ENCODE measurements around the gene ITGB3. TPM values are rescaled to one million over a fixed set of nuclear protein-coding genes. Genes with fewer than 3 reads are reported as not detected.

ITGB3 gene
- total and polyA plus RNA-seq, 2 of the 8 experiments (the other 6 are each of a cell fraction or from before 2014, with no cell fraction given) = 0.08 to 0.09 TPM

GRCh38 chr17:47278561-47278960 lies 24.9 kb downstream of the ITGB3 start (continued):
- TF ChIP-seq ATF3 (IDR thresholded peaks at IDR 0.05; ENCODE audit: insufficient read depth, low read depth, low read length) (no peak), KDM1A (IDR thresholded peaks at IDR 0.05; ENCODE audit: borderline replicate concordance, low read length) (no peak), FOSL1 (IDR thresholded peaks at IDR 0.05; ENCODE audit: insufficient read depth, low read depth, low read length) (no peak), RXRA (IDR thresholded peaks at IDR 0.05; ENCODE audit: insufficient read depth, low read depth, low read length) (no peak), SAP30 (IDR thresholded peaks at IDR 0.05; ENCODE audit: insufficient read depth, insufficient replicate concordance, low read length) (no peak)
